GM12878 (cell line): ENCODE data around the gene ZDBF2.

ENCODE experiments used
- EP300 ChIP-seq, 2 experiments: fragments of 150-350 bp in 1 of 2; IDR thresholded peaks; 2 replicates each; pipeline ENCODE4 v1.6.1; 2011 to 2012; ENCODE audit warnings: low read depth in 2 of 2, low read length in 2 of 2, borderline replicate concordance in 1 of 2, improper control_type of control experiment in 1 of 2, inconsistent platforms in 1 of 2; ENCODE audit not compliant: control insufficient read depth in 1 of 2
- JUND ChIP-seq: IDR thresholded peaks from 2 replicates; pipeline ENCODE4 v1.6.1; 2012; ENCODE audit warnings: low read depth, mild to moderate bottlenecking, low read length, improper control_type of control experiment, moderate library complexity
- POLR2A ChIP-seq: IDR thresholded peaks from 2 replicates; pipeline ENCODE4 v1.6.1; 2011; ENCODE audit warnings: low read depth, mild to moderate bottlenecking, low read length
- SUZ12 ChIP-seq: fragments of 200-600 bp; sonication (generic); IDR thresholded peaks from one replicate; pipeline ENCODE4 v1.6.1; 2018; ENCODE audit warnings: antibody characterized with exemption, mild to moderate bottlenecking; ENCODE audit not compliant: unreplicated experiment
- TBL1XR1 ChIP-seq: IDR thresholded peaks from 2 replicates; pipeline ENCODE4 v1.6.1; 2012; ENCODE audit warnings: low read depth, low read length, improper control_type of control experiment
- TF ChIP-seq, protein P1 (sequence below): IDR thresholded peaks from 2 replicates; pipeline ENCODE4 v1.6.1; 2012; ENCODE audit warnings: low read depth, low read length, improper control_type of control experiment
- TF ChIP-seq, protein P2 (sequence below), 3 experiments: IDR thresholded peaks in 2 of 3; conservative IDR thresholded peaks in 1 of 3; 2 replicates each; pipeline ENCODE4 v1.5.1; 2011; ENCODE audit warnings: low read depth in 3 of 3, low read length in 3 of 3, mild to moderate bottlenecking in 3 of 3, control low read depth in 2 of 3, moderate library complexity in 2 of 3, inconsistent platforms in 1 of 3, mixed read lengths in 1 of 3; ENCODE audit not compliant: control insufficient read depth in 2 of 3, insufficient read depth in 1 of 3; ENCODE audit errors: extremely low read depth in 1 of 3

DNA sequence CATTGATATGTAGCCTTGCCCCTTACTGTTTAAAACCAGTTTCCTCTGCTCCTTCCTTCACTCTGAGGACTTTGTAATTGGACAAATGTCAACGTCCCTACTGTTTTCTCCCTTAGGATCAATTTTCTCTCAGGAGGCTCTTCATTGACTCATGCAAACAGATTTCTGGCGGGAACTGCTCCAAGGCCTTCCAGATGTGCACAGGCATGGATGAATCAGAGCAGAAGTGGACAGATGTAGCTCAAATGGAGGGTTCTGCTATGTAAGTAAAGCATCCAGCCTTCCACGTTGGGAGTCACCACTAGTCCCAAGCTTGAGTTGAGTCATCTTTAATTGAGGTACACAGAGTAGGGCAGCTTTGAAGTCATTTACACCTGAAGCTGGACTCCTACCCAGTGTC is 34.1 kb upstream of the ZDBF2 start:
- no peak for TF ChIP-seq TBL1XR1
- TF ChIP-seq POLR2A: no peak
- TF ChIP-seq, protein P1, sequence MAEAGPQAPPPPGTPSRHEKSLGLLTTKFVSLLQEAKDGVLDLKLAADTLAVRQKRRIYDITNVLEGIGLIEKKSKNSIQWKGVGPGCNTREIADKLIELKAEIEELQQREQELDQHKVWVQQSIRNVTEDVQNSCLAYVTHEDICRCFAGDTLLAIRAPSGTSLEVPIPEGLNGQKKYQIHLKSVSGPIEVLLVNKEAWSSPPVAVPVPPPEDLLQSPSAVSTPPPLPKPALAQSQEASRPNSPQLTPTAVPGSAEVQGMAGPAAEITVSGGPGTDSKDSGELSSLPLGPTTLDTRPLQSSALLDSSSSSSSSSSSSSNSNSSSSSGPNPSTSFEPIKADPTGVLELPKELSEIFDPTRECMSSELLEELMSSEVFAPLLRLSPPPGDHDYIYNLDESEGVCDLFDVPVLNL: no peak
- no peak for TF ChIP-seq SUZ12
- TF ChIP-seq EP300 (IDR thresholded peaks at IDR 0.05; ENCODE audit: borderline replicate concordance in 1 of 2, control insufficient read depth in 1 of 2, low read depth in 2 of 2, low read length in 2 of 2): no peak
- TF ChIP-seq, protein P2, sequence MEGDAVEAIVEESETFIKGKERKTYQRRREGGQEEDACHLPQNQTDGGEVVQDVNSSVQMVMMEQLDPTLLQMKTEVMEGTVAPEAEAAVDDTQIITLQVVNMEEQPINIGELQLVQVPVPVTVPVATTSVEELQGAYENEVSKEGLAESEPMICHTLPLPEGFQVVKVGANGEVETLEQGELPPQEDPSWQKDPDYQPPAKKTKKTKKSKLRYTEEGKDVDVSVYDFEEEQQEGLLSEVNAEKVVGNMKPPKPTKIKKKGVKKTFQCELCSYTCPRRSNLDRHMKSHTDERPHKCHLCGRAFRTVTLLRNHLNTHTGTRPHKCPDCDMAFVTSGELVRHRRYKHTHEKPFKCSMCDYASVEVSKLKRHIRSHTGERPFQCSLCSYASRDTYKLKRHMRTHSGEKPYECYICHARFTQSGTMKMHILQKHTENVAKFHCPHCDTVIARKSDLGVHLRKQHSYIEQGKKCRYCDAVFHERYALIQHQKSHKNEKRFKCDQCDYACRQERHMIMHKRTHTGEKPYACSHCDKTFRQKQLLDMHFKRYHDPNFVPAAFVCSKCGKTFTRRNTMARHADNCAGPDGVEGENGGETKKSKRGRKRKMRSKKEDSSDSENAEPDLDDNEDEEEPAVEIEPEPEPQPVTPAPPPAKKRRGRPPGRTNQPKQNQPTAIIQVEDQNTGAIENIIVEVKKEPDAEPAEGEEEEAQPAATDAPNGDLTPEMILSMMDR (IDR thresholded peaks at IDR 0.05 in 2 of 3, conservative IDR thresholded peaks at IDR 0.05 in 1 of 3; ENCODE audit: control insufficient read depth in 2 of 3, extremely low read depth in 1 of 3, insufficient read depth in 1 of 3, low read depth in 3 of 3, low read length in 3 of 3): no peak
- TF ChIP-seq JUND: no peak
